Measurements from ENCODE around the gene GPR78. TPM values are rescaled to one million over a fixed set of nuclear protein-coding genes. Genes with fewer than 3 reads are reported as not detected.

Gene GPR78
- total RNA-seq, 1 experiment from 2014 or later, result 3.4 TPM

DNA sequence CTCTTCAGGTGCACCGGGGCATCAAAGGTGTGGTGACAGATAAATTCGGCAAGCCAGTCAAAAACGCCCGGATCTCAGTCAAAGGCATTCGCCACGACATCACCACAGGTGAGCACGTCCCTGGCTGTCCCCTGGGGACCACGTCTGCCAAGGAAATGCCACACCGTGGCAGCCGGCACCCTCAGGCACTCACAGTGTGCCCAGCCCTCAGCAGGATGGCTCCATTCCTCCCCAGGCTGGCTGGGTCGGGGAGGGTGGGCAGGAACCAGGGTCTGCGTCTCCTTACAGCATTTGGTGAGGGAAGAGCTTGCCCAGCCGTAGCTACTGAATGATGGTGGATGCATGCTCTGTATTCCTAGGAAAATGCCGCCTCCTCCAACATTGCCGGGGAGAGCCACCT lies 38.2 kb downstream of the GPR78 start:
- TF ChIP-seq, protein P1, sequence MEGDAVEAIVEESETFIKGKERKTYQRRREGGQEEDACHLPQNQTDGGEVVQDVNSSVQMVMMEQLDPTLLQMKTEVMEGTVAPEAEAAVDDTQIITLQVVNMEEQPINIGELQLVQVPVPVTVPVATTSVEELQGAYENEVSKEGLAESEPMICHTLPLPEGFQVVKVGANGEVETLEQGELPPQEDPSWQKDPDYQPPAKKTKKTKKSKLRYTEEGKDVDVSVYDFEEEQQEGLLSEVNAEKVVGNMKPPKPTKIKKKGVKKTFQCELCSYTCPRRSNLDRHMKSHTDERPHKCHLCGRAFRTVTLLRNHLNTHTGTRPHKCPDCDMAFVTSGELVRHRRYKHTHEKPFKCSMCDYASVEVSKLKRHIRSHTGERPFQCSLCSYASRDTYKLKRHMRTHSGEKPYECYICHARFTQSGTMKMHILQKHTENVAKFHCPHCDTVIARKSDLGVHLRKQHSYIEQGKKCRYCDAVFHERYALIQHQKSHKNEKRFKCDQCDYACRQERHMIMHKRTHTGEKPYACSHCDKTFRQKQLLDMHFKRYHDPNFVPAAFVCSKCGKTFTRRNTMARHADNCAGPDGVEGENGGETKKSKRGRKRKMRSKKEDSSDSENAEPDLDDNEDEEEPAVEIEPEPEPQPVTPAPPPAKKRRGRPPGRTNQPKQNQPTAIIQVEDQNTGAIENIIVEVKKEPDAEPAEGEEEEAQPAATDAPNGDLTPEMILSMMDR (conservative IDR thresholded peaks at IDR 0.05), result no peak
- no peak overlapping the region for H3K9ac ChIP-seq (ENCODE audit: extremely low read depth, insufficient read length, low read length)
- H3K4me2 ChIP-seq (ENCODE audit: insufficient read depth, insufficient read length, low read length), result no peak overlapping the region
- no peak overlapping the region for H4K5ac ChIP-seq (ENCODE audit: insufficient read length, low read depth, low read length)
- H4K20me1 ChIP-seq (ENCODE audit: control insufficient read depth, insufficient read depth, insufficient read length), result no peaks in the 10 kb centered on the region
- no peak overlapping the region for H3K56ac ChIP-seq (ENCODE audit: insufficient read length, low read depth, low read length)
- no peak overlapping the region for H3K23ac ChIP-seq (ENCODE audit: insufficient read length, low read depth, low read length)
- no peak overlapping the region for H2BK120ac ChIP-seq (ENCODE audit: low read depth, low read length, poor library complexity, severe bottlenecking)
- H2AK5ac ChIP-seq (ENCODE audit: insufficient read length, low read length), result no peak overlapping the region
- Mint-ChIP-seq H3K27ac (no peak overlapping the region), H3K27me3 (ENCODE audit: low read depth) (peaks cover 2% of the 10 kb centered on the region; the same call in 1 of the 2 replicates), H3K36me3 (ENCODE audit: insufficient read depth in 1 of 3, low read depth in 3 of 3) (peaks cover 0 to 48% (median 37%) of the 10 kb centered on the region in 3 experiments; a peak in 5 of 7 replicates), H3K9me3 (no peaks in the 10 kb centered on the region), H3K4me1 (no peaks in the 10 kb centered on the region), H3K4me3 (no peak overlapping the region)
- no peak overlapping the region for H2BK15ac ChIP-seq (ENCODE audit: low read depth, low read length)
- H3K4ac ChIP-seq (ENCODE audit: low read depth, low read length), result no peak overlapping the region
- H3K4me1 ChIP-seq (ENCODE audit: insufficient read depth, low read length), result no peaks in the 10 kb centered on the region
- no peak overlapping the region for H2BK20ac ChIP-seq (ENCODE audit: low read depth, low read length, poor library complexity, severe bottlenecking)
- H3K18ac ChIP-seq (ENCODE audit: insufficient read length, low read depth, low read length), result no peak overlapping the region
- no peaks in the 10 kb centered on the region for H3K27me3 ChIP-seq (ENCODE audit: insufficient read depth, low read length)
- WGBS (ENCODE audit: extremely low coverage, insufficient read length, low lambda C conversion rate), result no CpG with 5 or more reads among the region's 15 CpGs
- no peak overlapping the region for H2BK5ac ChIP-seq (ENCODE audit: insufficient read length, low read length)
- no peak overlapping the region for H4K91ac ChIP-seq (ENCODE audit: insufficient read length, low read depth, low read length)
- no peaks in the 10 kb centered on the region for H3K79me2 ChIP-seq (ENCODE audit: insufficient read depth, low read length)
- H2AFZ ChIP-seq (ENCODE audit: low read length), result no peak overlapping the region
- no peak overlapping the region for H3K27ac ChIP-seq (ENCODE audit: insufficient read length, low read depth, low read length)
- H2BK12ac ChIP-seq (ENCODE audit: insufficient read length, low read depth, low read length), result no peak overlapping the region
- no peaks in the 10 kb centered on the region for H3K9me3 ChIP-seq (ENCODE audit: control insufficient read depth, low read depth, low read length)
- no peaks in the 10 kb centered on the region for H3K23me2 ChIP-seq (ENCODE audit: insufficient read length, low read depth, low read length, poor library complexity, severe bottlenecking)
- no peak overlapping the region for H3T11ph ChIP-seq (ENCODE audit: low read length)
- DNase-seq, result no peak
- H3K79me1 ChIP-seq (ENCODE audit: insufficient read depth, low read depth, low read length, poor library complexity, severe bottlenecking), result no peaks in the 10 kb centered on the region
- no peak overlapping the region for H3K14ac ChIP-seq (ENCODE audit: insufficient read depth, low read length)
- H4K8ac ChIP-seq (replicated peaks; ENCODE audit: insufficient read length, low read depth, low read length), result no peak overlapping the region
